HepG2 (cell line): ENCODE measurements around the gene APBB3. TPM values are rescaled to one million over a fixed set of nuclear protein-coding genes. Genes with fewer than 3 reads are reported as not detected.
A peak's percentile ranks its signal among the peaks of the same experiment; 100 is the strongest.

Experiments used
- ATAC-seq: fragments of 200-7000 bp; cut with Tn5 transposase; 3 replicates; pipeline ENCODE4 v1.9.1; 2020; ENCODE audit warnings: mild to moderate bottlenecking, moderate library complexity
- BruUV-seq: library from RNA; stranded (reverse); fragments of 400-500 nt; replicated peaks from 2 replicates; lab custom pipeline; 2021; lab: Mats Ljungman, UMichigan
- CTCF ChIA-PET: fragments of 300-600 bp; formaldehyde crosslinking; extraction: SDS; loops from one replicate; lab custom pipeline; 2021; ENCODE audit warnings: low total read pairs, inconsistent platforms, low intra/inter-chr PET ratio; lab: Yijun Ruan, JAX
- POLR2A ChIA-PET: fragments of 350-600 bp; sonication (Branson Sonifier 250); formaldehyde crosslinking; loops from one replicate; lab custom pipeline; 2020; ENCODE audit warnings: antibody characterized with exemption, inconsistent platforms; lab: Yijun Ruan, JAX
- DNase-seq: peaks from one replicate; pipeline ENCODE4 v3.0.0-alpha.2; 2015; ENCODE audit warnings: low spot score
- FAIRE-seq: peaks from 3 replicates; lab custom pipeline; 2011; peaks lifted over from hg19 to GRCh38; lab: Jason Lieb, UNC
- H2AFZ ChIP-seq: one replicate; pipeline ENCODE4 v1.6.1; 2011; ENCODE audit warnings: low read length, inconsistent platforms
- H3K27ac ChIP-seq: fragments of 300-600 bp; 3 replicates; pipeline ENCODE4 v1.8.0; 2011; ENCODE audit warnings: mixed run types, mild to moderate bottlenecking, mixed read lengths, low read length, inconsistent platforms; ENCODE audit not compliant: insufficient read depth; ENCODE audit errors: extremely low read length
- H3K27me3 ChIP-seq, 2 experiments: fragments of 200-600 bp in 1 of 2; 2 replicates in 1 of 2; 3 replicates in 1 of 2; pipeline versions ENCODE4 v1.6.0 to v1.8.0; 2011; ENCODE audit warnings: low read length in 2 of 2, mild to moderate bottlenecking in 2 of 2, moderate library complexity in 2 of 2, inconsistent platforms in 1 of 2; ENCODE audit not compliant: insufficient read depth in 2 of 2, control insufficient read depth in 1 of 2
- H3K36me3 ChIP-seq, 2 experiments: fragments of 200-600 bp in 1 of 2; replicated peaks in 1 of 2; 2 replicates in 1 of 2; 3 replicates in 1 of 2; pipeline versions ENCODE4 v1.5.1 to v1.8.0; 2011; ENCODE audit warnings: low read length in 2 of 2, inconsistent platforms in 1 of 2; ENCODE audit not compliant: insufficient read depth in 2 of 2, control insufficient read depth in 1 of 2
- H3K4me1 ChIP-seq: 2 replicates; pipeline ENCODE4 v1.5.1; 2012; ENCODE audit warnings: low read length, inconsistent platforms; ENCODE audit not compliant: insufficient read depth
- H3K4me2 ChIP-seq: 2 replicates; pipeline ENCODE4 v1.6.0; 2011; ENCODE audit warnings: low read depth, low read length, inconsistent platforms
- H3K4me3 ChIP-seq, 3 experiments: fragments of 200-600 bp in 1 of 3; sonication (generic), shearing (Covaris generic) in 1 of 3; replicated peaks in 1 of 3; 2 replicates each; pipeline ENCODE4 v1.5.1; 2011 to 2016; ENCODE audit warnings: low read length in 3 of 3, inconsistent platforms in 2 of 3, low read depth in 2 of 3, mild to moderate bottlenecking in 2 of 3, control low read depth in 1 of 3, mixed read lengths in 1 of 3; ENCODE audit not compliant: insufficient read depth in 1 of 3
- H3K79me2 ChIP-seq: one replicate; pipeline ENCODE4 v1.6.1; 2011; ENCODE audit warnings: low read length, inconsistent platforms; ENCODE audit not compliant: insufficient read depth
- H3K9ac ChIP-seq: 2 replicates; pipeline ENCODE4 v1.6.0; 2011; ENCODE audit warnings: mild to moderate bottlenecking, low read depth, low read length, inconsistent platforms; ENCODE audit not compliant: insufficient read depth
- H3K9me3 ChIP-seq: 2 replicates; pipeline ENCODE4 v1.5.1; 2012; ENCODE audit warnings: mild to moderate bottlenecking, low read length
- H4K20me1 ChIP-seq: 2 replicates; pipeline ENCODE4 v1.6.0; 2011; ENCODE audit warnings: inconsistent platforms, mild to moderate bottlenecking, low read length, moderate library complexity; ENCODE audit not compliant: insufficient read depth
- DNMT3B ChIP-seq: conservative IDR thresholded peaks from 2 replicates; pipeline ENCODE4 v1.6.1; 2016; ENCODE audit warnings: missing biosample characterization, control low read depth
- IRF2 ChIP-seq: IDR thresholded peaks from 2 replicates; pipeline ENCODE4 v1.6.1; 2018; ENCODE audit warnings: missing genetic modification reagents, missing compliant biosample characterization
- PAF1 ChIP-seq: IDR thresholded peaks from 2 replicates; pipeline ENCODE4 v1.6.1; 2016; ENCODE audit warnings: missing genetic modification reagents, missing compliant biosample characterization
- POLR2A ChIP-seq, 2 experiments: IDR thresholded peaks; 2 replicates each; pipeline ENCODE4 v1.6.1; 2011; ENCODE audit warnings: low read depth in 2 of 2, low read length in 2 of 2, mild to moderate bottlenecking in 1 of 2, moderate library complexity in 1 of 2; ENCODE audit not compliant: insufficient read depth in 1 of 2
- POLR2G ChIP-seq: fragments of 200-400 bp; formaldehyde crosslinking; IDR thresholded peaks from 2 replicates; pipeline ENCODE4 v1.6.1; 2018; ENCODE audit warnings: mild to moderate bottlenecking, low read depth, low read length, moderate library complexity
- RBFOX2 ChIP-seq: fragments of 200-400 bp; formaldehyde crosslinking; IDR thresholded peaks from 2 replicates; pipeline ENCODE4 v1.6.1; 2017; ENCODE audit warnings: low read depth, mild to moderate bottlenecking, low read length
- ZBTB2 ChIP-seq: sonication (generic); formaldehyde crosslinking; IDR thresholded peaks from 2 replicates; pipeline ENCODE4 v1.8.0; 2022; ENCODE audit warnings: low read depth, missing genetic modification reagents
- ZNF12 ChIP-seq: sonication (generic); formaldehyde crosslinking; IDR thresholded peaks from 2 replicates; pipeline ENCODE4 v1.5.0; 2020; ENCODE audit warnings: missing genetic modification reagents
- ZNF512 ChIP-seq: sonication (generic); formaldehyde crosslinking; IDR thresholded peaks from 2 replicates; pipeline ENCODE4 v1.4.0; 2020; ENCODE audit warnings: mild to moderate bottlenecking, missing genetic modification reagents
- ZNF558 ChIP-seq: sonication (generic); formaldehyde crosslinking; IDR thresholded peaks from 2 replicates; pipeline ENCODE4 v1.9.0; 2022; ENCODE audit warnings: mild to moderate bottlenecking, missing genetic modification reagents, borderline replicate concordance
- ZNF737 ChIP-seq: sonication (generic); formaldehyde crosslinking; IDR thresholded peaks from 2 replicates; pipeline ENCODE4 v1.5.0; 2020; ENCODE audit warnings: missing genetic modification reagents, mild to moderate bottlenecking, borderline replicate concordance
- ZZZ3 ChIP-seq: sonication (generic); formaldehyde crosslinking; IDR thresholded peaks from 2 replicates; pipeline ENCODE4 v1.4.0; 2020; ENCODE audit warnings: missing genetic modification reagents, mild to moderate bottlenecking, borderline replicate concordance
- WGBS: methylation state at CpG from one replicate; pipeline ENCODE4 v1.1.6; 2017; ENCODE audit warnings: low lambda C conversion rate; 5-methylcytosine and 5-hydroxymethylcytosine counted together
- in situ Hi-C: cut with HindIII; loops from 2 replicates; pipeline ENCODE4 v1.10.0; 2017; ENCODE audit warnings: low pct_unique_long_range_greater_than_20kb; ENCODE audit not compliant: extremely low pct_ligation_motif_present
- intact Hi-C: fragments of 100-400 bp; cut with micrococcal nuclease; formaldehyde crosslinking; loops from one replicate; pipeline ENCODE4 v1.10.0; 2022; ENCODE audit not compliant: unreplicated experiment
- polyA plus RNA-seq, 8 experiments: library from polyadenylated mRNA; depleted of rRNA in 3 of 8; stranded (reverse) in 7 of 8; unstranded in 1 of 8; fragments of >200 nt; fragmentation: Illumina TruSeq in 4 of 8; extraction: Trizol in 4 of 8; gene quantifications; 2 replicates each; pipeline versions ENCODE4 v1.2.1 to v1.2.3, GENCODE V29; 2011 to 2016; ENCODE audit warnings: low read depth in 4 of 8, missing spikeins in 1 of 8, mixed read lengths in 1 of 8; ENCODE audit not compliant: insufficient read depth in 1 of 8
- total RNA-seq, 5 experiments: library from RNA; depleted of rRNA; stranded (reverse); fragments of >200 nt; fragmentation: Illumina TruSeq; extraction: Trizol; gene quantifications; 2 replicates each; pipeline ENCODE4 v1.2.3, GENCODE V29; 2016; ENCODE audit warnings: low read depth in 1 of 5

The APBB3 gene
- total and polyA plus RNA-seq, 2 of the 13 experiments (the other 11 are each of a cell fraction or from before 2014, with no cell fraction given) = 0.38 to 0.78 TPM

GRCh38 chr5:140553657-140554056 is 10.7 kb downstream of the APBB3 start (continued):
- no peak for TF ChIP-seq ZNF558

- intact Hi-C loops = no loop called here
- FAIRE-seq (no peak), DNase-seq (no peak), ATAC-seq (no peak)
- 94% methylated on average over 3 of the region's 4 CpGs for WGBS
- peaks cover 39% of the 10 kb centered on the region for H3K4me1 ChIP-seq
- no TSS peak for BruUV-seq
- in situ Hi-C loops = no loop called here
- no peak overlapping the region for H3K9ac ChIP-seq
- CTCF ChIA-PET = no interaction called here
- H4K20me1 ChIP-seq = no peaks in the 10 kb centered on the region; the same call in none of the 2 replicates
- no peak overlapping the region for H3K27ac ChIP-seq
- no peak for TF ChIP-seq IRF2
- TF ChIP-seq POLR2A (IDR thresholded peaks at IDR 0.05; ENCODE audit: insufficient read depth in 1 of 2, low read depth in 2 of 2, low read length in 2 of 2) = 0 out of 4 replicates have a peak, but pooled peaks of 1 of the 2 experiments have one; percentile 17
- no peak overlapping the region for H3K4me2 ChIP-seq
- no peaks in the 10 kb centered on the region for H3K27me3 ChIP-seq
- H2AFZ ChIP-seq = no peak overlapping the region
- H3K9me3 ChIP-seq = no peaks in the 10 kb centered on the region
- H3K36me3 ChIP-seq = peaks cover 12 to 46% of the 10 kb centered on the region in 2 experiments
- H3K79me2 ChIP-seq = peaks cover 34% of the 10 kb centered on the region
- POLR2A ChIA-PET = no interaction called here
- no peak overlapping the region for H3K4me3 ChIP-seq
Measured at GRCh38 chr5:140551872-140552271, 12.5 kb downstream of the APBB3 start.

GRCh38 chr5:140550147-140551079 is 14.0 kb downstream of the APBB3 start:
- Histone ChIP-seq H3K79me2 (peaks cover 20% of the 10 kb centered on the region), H3K4me2 (no peak overlapping the region), H4K20me1 (no peaks in the 10 kb centered on the region; the same call in none of the 2 replicates), H3K4me3 (no peak overlapping the region), H3K27me3 (no peaks in the 10 kb centered on the region), H3K9ac (no peak overlapping the region), H2AFZ (no peak overlapping the region), H3K36me3 (peaks cover 12 to 46% of the 10 kb centered on the region in 2 experiments), H3K27ac (no peak overlapping the region), H3K4me1 (peaks cover 44% of the 10 kb centered on the region), H3K9me3 (no peaks in the 10 kb centered on the region)
- POLR2A ChIA-PET = interaction anchor here (1.6 kb wide), 1 partner anchor 169 kb away, joined by 6 read pairs; no protein-coding TSS in a partner anchor
- WGBS = 97% methylated on average over 11 of the region's 11 CpGs
- no peak for DNase-seq
- BruUV-seq = no TSS peak
- in situ Hi-C loops = no loop called here
- intact Hi-C loops = no loop called here
- FAIRE-seq = no peak
- ATAC-seq = no peak
- CTCF ChIA-PET = no interaction called here
- TF ChIP-seq RBFOX2 = peak; percentile 2; the same call in 1 of the 2 replicates
- TF ChIP-seq PAF1 (CRISPR knock-in tag) = 0 out of 2 replicates have a peak, but pooled peaks have one; percentile 47
- no peak for TF ChIP-seq ZNF12 (CRISPR knock-in tag)
- 0 out of 2 replicates have a peak, but pooled peaks have one; percentile 21 for TF ChIP-seq POLR2G
- no peak for TF ChIP-seq ZZZ3 (CRISPR knock-in tag)
- TF ChIP-seq ZBTB2 (CRISPR knock-in tag) = no peak
- peak; percentile 22 to 30; a peak in 1 of 4 replicates for TF ChIP-seq POLR2A (IDR thresholded peaks at IDR 0.05; ENCODE audit: insufficient read depth in 1 of 2, low read depth in 2 of 2, low read length in 2 of 2)
- no peak for TF ChIP-seq ZNF737 (CRISPR knock-in tag)
- no peak for TF ChIP-seq ZNF512 (CRISPR knock-in tag)
- no peak for TF ChIP-seq DNMT3B
